ENCODE data around the gene COL20A1. TPM values are rescaled to one million over a fixed set of nuclear protein-coding genes. Genes with fewer than 3 reads are reported as not detected.

The COL20A1 gene
- total and polyA plus RNA-seq, 2 donors from 2014 or later = 0.58 TPM; not detected in 1

- no peak overlapping the region for H3K27ac ChIP-seq (ENCODE audit: low read depth in 2 of 2, low read length in 2 of 2)
- intact Hi-C loops (cut with DNase I) = no loop called here
- H3K9me3 ChIP-seq (ENCODE audit: control insufficient read depth in 2 of 3, insufficient read depth in 1 of 3, low read length in 3 of 3) = no peaks in the 10 kb centered on the region
- no peak overlapping the region for H3K9ac ChIP-seq (ENCODE audit: low read length in 3 of 3)
- H3K4me1 ChIP-seq (ENCODE audit: control insufficient read depth in 2 of 3, insufficient read depth in 2 of 3, low read depth in 1 of 3, low read length in 3 of 3) = peaks cover 3 to 13% (median 9%) of the 10 kb centered on the region in 3 donors
- no peak for FAIRE-seq
- no peak overlapping the region for H3K4me3 ChIP-seq (ENCODE audit: low read length in 3 of 3)
- peaks cover 0 to 2% (median 0%) of the 10 kb centered on the region in 3 donors for H3K36me3 ChIP-seq (ENCODE audit: control insufficient read depth in 2 of 3, insufficient read depth in 3 of 3, low read length in 3 of 3)
- TF ChIP-seq, protein P1, sequence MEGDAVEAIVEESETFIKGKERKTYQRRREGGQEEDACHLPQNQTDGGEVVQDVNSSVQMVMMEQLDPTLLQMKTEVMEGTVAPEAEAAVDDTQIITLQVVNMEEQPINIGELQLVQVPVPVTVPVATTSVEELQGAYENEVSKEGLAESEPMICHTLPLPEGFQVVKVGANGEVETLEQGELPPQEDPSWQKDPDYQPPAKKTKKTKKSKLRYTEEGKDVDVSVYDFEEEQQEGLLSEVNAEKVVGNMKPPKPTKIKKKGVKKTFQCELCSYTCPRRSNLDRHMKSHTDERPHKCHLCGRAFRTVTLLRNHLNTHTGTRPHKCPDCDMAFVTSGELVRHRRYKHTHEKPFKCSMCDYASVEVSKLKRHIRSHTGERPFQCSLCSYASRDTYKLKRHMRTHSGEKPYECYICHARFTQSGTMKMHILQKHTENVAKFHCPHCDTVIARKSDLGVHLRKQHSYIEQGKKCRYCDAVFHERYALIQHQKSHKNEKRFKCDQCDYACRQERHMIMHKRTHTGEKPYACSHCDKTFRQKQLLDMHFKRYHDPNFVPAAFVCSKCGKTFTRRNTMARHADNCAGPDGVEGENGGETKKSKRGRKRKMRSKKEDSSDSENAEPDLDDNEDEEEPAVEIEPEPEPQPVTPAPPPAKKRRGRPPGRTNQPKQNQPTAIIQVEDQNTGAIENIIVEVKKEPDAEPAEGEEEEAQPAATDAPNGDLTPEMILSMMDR (IDR thresholded peaks at IDR 0.05; ENCODE audit: borderline replicate concordance, extremely low read depth, insufficient read depth) = no peak
- no peaks in the 10 kb centered on the region for H3K27me3 ChIP-seq (ENCODE audit: control insufficient read depth, insufficient read depth, low read length)
- no peak for DNase-seq
Measured at GRCh38 chr20:63269724-63270123, 23.3 kb upstream of the COL20A1 start.

GRCh38 chr20:63270606-63271325 is 22.2 kb upstream of the COL20A1 start:
- Histone ChIP-seq H3K4me3 (ENCODE audit: low read length in 3 of 3) (no peak overlapping the region), H3K9ac (ENCODE audit: low read length in 3 of 3) (no peak overlapping the region), H3K4me1 (ENCODE audit: control insufficient read depth in 2 of 3, insufficient read depth in 2 of 3, low read depth in 1 of 3, low read length in 3 of 3) (peaks cover 3 to 13% (median 9%) of the 10 kb centered on the region in 3 donors), H3K9me3 (ENCODE audit: control insufficient read depth in 2 of 3, insufficient read depth in 1 of 3, low read length in 3 of 3) (no peaks in the 10 kb centered on the region), H3K27me3 (ENCODE audit: control insufficient read depth, insufficient read depth, low read length) (no peaks in the 10 kb centered on the region), H3K27ac (ENCODE audit: low read depth in 2 of 2, low read length in 2 of 2) (no peak overlapping the region), H3K36me3 (ENCODE audit: control insufficient read depth in 2 of 3, insufficient read depth in 3 of 3, low read length in 3 of 3) (peaks cover 0 to 2% (median 0%) of the 10 kb centered on the region in 3 donors)
- DNase-seq (no peak), FAIRE-seq (no peak)
- TF ChIP-seq, protein P1 (IDR thresholded peaks at IDR 0.05; ENCODE audit: borderline replicate concordance, extremely low read depth, insufficient read depth) = no peak
- intact Hi-C loops (cut with DNase I) = no loop called here

- Histone ChIP-seq H3K4me1 (ENCODE audit: control insufficient read depth in 2 of 3, insufficient read depth in 2 of 3, low read depth in 1 of 3, low read length in 3 of 3) (peaks cover under 1 to 13% (median 9%) of the 10 kb centered on the region in 3 donors), H3K36me3 (ENCODE audit: control insufficient read depth in 2 of 3, insufficient read depth in 3 of 3, low read length in 3 of 3) (peaks cover 0 to 7% (median 2%) of the 10 kb centered on the region in 3 donors), H3K27me3 (ENCODE audit: control insufficient read depth, insufficient read depth, low read length) (no peaks in the 10 kb centered on the region), H3K9ac (ENCODE audit: low read length in 3 of 3) (peak within 1 kb of the TSS; percentile 47 to 81 (median 80)), H3K4me3 (ENCODE audit: low read length in 3 of 3) (peak within 1 kb of the TSS; percentile 64 to 85 (median 73)), H3K27ac (ENCODE audit: low read depth in 2 of 2, low read length in 2 of 2) (no peak within 1 kb of the TSS), H3K9me3 (ENCODE audit: control insufficient read depth in 2 of 3, insufficient read depth in 1 of 3, low read length in 3 of 3) (no peaks in the 10 kb centered on the region)
- intact Hi-C loops (cut with DNase I) = no loop called here
- FAIRE-seq = no peak
- TF ChIP-seq, protein P1 (IDR thresholded peaks at IDR 0.05; ENCODE audit: borderline replicate concordance, extremely low read depth, insufficient read depth) = no peak
- peak; percentile 95 to 98 (median 96) for DNase-seq
Measured at GRCh38 chr20:63272105-63273058, 20.6 kb upstream of the COL20A1 start, which contains the start of gene ARFGAP1. Gene ARFGAP1, plus strand, starts transcription at chr20:63272813. Its CDS starts 2,768 bp downstream, at chr20:63275581.
